Measurements from ENCODE around the gene EPC2. TPM values are rescaled to one million over a fixed set of nuclear protein-coding genes. Genes with fewer than 3 reads are reported as not detected.

EPC2 gene
- total RNA-seq, 1 experiment from 2014 or later: 30.2 TPM

- no TSS peak for BruUV-seq (replicated peaks)
- H3K4me3 ChIP-seq (ENCODE audit: low read depth in 2 of 2, low read length in 2 of 2): no peak overlapping the region
- H3K36me3 ChIP-seq (ENCODE audit: control insufficient read depth, insufficient read depth, low read length): no peaks in the 10 kb centered on the region
- in situ Hi-C loops (cut with HindIII; ENCODE audit: low pct_unique_long_range_greater_than_20kb, low sequenced_read_pairs) (no loop called here), intact Hi-C loops (cut with micrococcal nuclease; ENCODE audit: unreplicated experiment) (no loop called here)
- no peaks in the 10 kb centered on the region for H3K4me1 ChIP-seq (ENCODE audit: control insufficient read depth, insufficient read depth, low read length)
- no peaks in the 10 kb centered on the region for H3K9me3 ChIP-seq (ENCODE audit: control insufficient read depth, insufficient read depth, low read depth, low read length)
- no peak overlapping the region for H3K27ac ChIP-seq (ENCODE audit: low read length)
- ChIA-PET CTCF (no interaction called here), POLR2A (interaction anchor here (0.6 kb wide), 1 partner anchor 33 kb away, joined by 3 read pairs; no protein-coding TSS in a partner anchor)
- TF ChIP-seq POLR2AphosphoS5 (IDR thresholded peaks at IDR 0.05; ENCODE audit: low read depth, low read length) (no peak), REST (IDR thresholded peaks at IDR 0.05; ENCODE audit: insufficient read depth in 1 of 2, low read depth in 2 of 2, low read length in 1 of 2) (no peak), SIN3A (IDR thresholded peaks at IDR 0.05; ENCODE audit: borderline replicate concordance, insufficient read depth, low read depth, low read length) (no peak), TCF7L2 (IDR thresholded peaks at IDR 0.05; ENCODE audit: low read depth, low read length) (no peak), CTCF (IDR thresholded peaks at IDR 0.05) (no peak)
- DNase-seq (ENCODE audit: low read depth, low spot score) (no peak), ATAC-seq (no peak)
- H3K27me3 ChIP-seq (ENCODE audit: control insufficient read depth, insufficient read depth, low read length): peaks cover 4% of the 10 kb centered on the region; the same call in 1 of the 2 replicates
Observed at GRCh38 chr2:148832637-148833036, 188.1 kb downstream of the EPC2 start.

Other genes starting within 250 kb of the EPC2 start
- gene KIF5C, start 230.5 kb downstream of the EPC2 start, total RNA-seq (2021; ENCODE audit: unreplicated experiment): 1.6 TPM